Measurements from ENCODE around the gene DPCD.

GRCh38 chr10:101602761-101603398, 14.8 kb downstream of the DPCD start:
- peak; percentile 90 for TF ChIP-seq CTCF (IDR thresholded peaks at IDR 0.05; ENCODE audit: poor library complexity, severe bottlenecking)
- TF ChIP-seq EZH2 (IDR thresholded peaks at IDR 0.05; ENCODE audit: borderline replicate concordance, insufficient read depth, low read length, poor library complexity, severe bottlenecking): no peak

Data from neural cell (in vitro differentiated cells).